Activated effector memory CD4-positive, alpha-beta T cell treated with anti-CD3 and anti-CD28 coated beads, Interleukin-2, amount 50 U/mL, for 16 hours (primary cell): ENCODE results near the gene BTRC.
"Not testable (repeated sequence)": the region's sequence is repeated elsewhere in the genome, so short reads cannot be mapped to it uniquely, and the experiment has no call there.

Experiments used
- DNase-seq: peaks from one replicate; pipeline ENCODE4 v3.0.0-alpha.2; 2020

BTRC gene

GRCh38 chr10:101353692-101354327, at the start of gene BTRC:
BTRC (plus strand) TSS chr10:101354165; CDS start chr10:101354181, 16 bp downstream.
- DNase-seq, result peak; percentile 98

DNA sequence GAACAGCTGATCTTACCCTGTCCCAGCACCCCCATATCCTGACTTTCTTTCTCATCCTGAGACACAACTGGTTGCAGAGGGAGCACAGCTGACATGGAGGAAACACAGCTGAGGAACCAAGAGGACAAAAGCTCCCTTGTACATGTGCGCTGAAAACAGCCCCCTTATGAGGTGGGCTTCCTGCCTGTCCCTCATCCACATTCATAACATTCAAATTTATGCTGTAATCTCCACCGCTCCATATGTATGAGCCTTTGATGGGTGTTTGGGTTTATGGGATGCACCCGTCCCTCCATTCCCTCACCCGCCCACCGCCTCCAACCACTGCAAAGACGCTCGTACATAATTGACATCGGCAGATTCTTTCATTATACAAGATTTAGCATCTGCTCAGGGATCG, 49.6 kb upstream of the BTRC start:
- DNase-seq, result no peak

DNA sequence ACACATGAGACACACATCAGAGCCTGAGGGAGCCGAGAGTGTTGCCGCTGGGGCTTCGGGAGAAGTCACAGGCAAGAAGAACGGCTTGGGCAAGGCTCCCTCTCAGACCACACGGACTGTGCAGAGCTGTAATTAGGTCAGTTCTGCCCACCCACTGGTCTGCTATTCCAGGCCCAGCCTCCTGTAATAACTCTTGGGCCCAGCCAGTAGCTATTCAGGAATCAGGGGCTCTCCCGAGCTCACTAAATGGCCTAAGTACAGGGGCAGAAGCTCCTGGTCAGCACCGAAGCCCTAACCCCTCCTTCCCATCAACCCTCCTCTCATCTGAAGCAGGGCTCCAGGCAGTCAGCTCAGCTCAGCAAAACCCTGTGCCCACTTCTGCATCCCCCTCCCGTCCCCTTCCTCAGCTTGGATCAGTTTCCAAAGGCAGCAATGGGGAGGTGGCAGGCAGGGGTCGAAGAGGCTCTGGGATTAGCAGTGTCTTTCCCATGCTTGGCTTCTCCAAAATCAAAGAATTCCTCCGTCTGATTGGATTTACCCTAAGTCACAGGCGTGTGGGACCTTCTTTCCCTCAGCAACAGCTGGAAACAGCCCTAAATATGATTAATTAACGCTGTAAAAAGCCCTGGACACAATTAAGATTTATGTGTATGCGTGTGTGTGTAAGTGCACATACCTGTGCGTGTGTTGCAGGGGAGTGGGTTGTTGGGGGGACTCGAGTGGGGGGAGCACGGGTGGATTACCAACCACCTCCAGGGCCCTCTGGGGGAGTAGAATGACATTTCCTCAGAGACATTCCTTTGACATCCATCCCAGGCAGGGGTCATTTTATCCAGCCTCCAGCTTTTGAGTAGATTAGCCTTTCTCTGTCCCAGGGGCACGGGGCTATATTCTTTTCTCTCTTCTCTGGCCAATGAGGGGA, 48.4 kb upstream of the BTRC start:
- no peak for DNase-seq

DNA sequence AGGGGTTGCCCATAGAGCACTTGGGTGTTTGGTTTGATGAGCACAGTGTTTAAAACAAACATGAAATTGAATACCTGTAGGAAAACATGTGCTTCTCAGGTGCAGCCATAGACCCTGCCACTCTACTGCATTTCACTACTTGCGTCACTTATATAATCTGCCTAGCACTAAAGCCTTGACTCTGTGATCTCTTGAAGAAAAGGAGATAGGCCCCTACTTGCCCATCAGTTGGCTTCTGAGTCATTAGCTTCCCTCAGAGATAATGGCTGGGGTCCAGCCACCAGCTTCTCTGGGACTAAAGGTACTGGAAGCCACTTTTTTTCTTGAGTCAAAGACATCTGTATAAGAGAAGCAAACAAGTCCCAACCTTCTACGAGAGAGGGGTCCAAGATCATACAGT, 45.9 kb upstream of the BTRC start:
- DNase-seq, result no peak

- no peak for DNase-seq
Measured at GRCh38 chr10:101310529-101311184, 43.3 kb upstream of the BTRC start.

DNA sequence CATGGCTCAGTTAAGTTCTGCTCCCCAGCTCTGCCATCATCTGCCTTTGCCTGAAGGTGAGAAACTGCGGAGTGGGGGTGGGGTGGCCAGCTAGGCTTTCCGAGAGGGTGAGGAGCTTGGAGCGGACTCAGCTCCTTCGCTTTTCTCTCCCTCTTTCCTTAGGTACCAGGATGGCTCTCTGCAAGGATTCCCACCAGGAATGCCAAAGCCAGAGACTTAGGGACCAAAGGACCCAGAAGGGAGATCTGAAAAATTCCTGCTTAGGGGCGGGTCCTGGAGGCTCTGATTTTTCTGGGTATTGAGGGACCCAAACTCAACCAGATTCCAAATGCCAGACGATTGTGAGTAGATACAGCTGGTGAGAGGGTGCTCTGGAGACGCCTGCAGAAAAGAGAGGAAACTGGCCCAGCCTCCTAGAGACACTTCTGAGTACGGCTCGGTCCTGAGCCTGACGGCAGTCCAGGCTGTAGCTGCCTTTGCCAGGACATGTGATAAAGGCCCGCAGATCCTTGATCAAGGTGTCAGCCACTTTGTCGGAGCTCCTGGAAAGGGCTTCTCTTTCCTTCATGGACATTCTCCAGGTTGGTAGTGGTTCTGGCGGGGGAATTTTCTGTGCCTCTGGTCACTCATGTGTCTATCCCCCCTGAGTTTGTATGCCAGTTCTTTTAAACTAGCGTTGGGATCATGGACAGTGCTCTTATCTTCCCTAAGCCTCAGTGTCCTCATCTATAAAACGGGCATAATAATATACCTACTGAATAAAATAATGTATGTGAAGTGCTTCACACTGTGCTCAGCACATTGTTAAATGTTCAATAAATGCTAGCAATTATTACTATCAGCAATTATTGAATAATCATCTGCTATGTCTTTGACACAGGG, 42.5 kb upstream of the BTRC start:
- DNase-seq, result no peak

- no peak for DNase-seq
Measured at GRCh38 chr10:101319241-101319915, 34.6 kb upstream of the BTRC start.

- no peak for DNase-seq
Measured at GRCh38 chr10:101321073-101321472, 32.9 kb upstream of the BTRC start.

DNA sequence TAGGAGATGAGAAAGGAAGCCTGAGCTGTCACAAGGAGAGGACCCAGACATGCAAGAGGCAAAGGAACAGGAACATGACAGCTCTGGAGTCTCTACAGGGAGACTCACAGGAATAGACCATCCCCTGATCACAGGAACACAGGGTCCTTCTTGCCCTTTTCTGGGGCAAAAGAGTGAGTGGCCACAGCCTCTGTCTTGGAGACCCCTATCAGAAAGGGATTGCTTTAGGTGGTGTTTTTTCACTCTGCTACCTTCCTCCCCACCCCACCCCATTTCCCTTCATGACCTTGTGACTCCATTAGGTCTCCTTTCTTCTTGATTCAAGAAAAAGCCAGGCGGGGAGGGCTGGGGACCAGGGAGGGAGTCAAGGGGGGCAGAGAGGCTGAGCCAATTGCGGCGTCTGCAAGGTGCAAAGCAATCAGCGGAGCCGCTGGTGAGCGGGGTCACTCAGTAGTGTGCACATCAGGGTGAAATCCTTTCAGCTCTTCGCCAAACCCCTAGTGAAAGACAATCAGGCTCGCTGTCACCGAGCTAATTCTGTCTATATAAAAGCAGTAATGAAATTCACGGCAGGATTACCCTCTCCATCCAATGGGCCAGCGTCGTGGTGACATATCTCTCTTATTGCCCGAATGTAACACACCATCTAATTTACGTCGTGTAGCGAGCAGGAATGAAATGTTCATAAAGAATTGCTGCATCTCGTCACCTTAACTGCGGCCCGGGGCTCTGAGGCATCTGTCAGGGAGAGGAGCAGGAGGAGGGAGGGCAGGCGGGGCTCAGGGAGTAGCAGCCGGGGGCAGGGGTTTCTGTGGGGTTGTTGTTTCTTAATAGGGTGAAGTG, 31.5 kb upstream of the BTRC start:
- no peak for DNase-seq

DNA sequence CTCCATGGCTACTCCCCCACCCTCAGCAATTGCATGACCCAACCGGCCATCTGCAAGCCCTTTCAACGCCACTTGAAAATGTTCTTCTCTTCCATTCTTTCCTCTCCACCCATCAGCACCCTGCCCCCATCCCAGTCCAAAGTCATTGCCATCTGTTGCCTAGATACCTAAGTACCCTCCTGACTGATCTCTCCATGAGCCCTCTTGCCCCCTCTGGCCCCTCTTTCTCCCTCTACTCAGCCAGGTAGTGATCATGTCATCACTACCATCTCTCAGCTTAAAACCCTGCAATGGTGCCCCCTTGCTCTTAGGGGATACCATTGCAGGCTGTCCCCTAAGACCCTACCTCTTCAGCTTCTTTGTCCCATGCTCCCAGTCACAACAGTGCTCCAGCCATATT, 30.5 kb upstream of the BTRC start:
- DNase-seq, result no peak

DNA sequence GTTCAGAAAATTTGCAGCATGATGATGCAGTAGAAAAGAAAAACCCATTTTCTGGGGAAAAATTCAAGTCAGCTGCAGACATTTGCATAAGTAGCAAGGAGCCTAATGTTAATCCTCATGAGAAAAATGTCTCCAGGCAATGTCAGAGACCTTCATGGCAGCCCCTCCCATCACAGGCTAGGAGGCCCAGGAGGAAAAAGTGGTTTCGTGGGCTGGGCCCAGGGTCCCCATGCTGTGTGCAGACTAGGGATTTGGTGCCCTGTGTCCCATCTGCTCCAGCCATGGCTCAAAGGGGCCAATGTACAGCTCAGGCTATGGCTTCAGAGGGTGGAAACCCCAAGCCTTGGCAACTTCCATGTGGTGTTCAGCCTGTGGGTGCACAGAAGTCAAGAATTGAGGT, 26.5 kb upstream of the BTRC start:
- peak; percentile 19 for DNase-seq

DNA sequence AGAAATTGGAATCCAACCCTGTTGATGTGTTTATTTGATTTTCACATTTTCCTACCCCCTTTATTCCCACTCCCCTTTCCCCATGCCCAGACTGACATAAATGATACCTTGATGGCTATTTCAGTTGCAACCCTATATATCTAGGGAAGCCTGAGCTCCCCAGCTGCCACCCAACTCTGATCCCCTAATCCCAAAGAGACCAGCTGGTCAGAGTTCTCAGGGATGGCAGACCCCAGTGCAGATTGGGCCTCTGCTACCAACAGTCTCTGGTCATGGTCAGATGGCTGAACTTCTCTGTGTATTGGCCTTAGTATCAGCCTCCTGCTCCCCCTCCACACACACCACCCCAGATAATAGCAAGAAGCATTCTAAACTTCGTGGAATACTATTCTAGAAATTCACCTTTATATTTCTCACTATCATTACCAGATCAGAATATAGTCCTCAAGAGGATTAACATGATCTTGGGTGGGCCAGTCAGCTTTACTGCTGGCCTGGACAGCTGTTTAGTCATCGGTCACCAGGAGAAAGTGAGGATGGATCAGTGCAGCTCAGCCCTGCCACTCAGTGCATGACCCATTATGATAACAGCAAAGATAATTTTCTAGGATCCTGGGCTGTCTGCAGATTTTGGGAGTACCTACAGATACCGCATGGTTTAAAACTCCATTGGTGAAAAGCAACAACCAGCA, 24.5 kb upstream of the BTRC start:
- no peak for DNase-seq

- no peak for DNase-seq
Measured at GRCh38 chr10:101330231-101330630, 23.7 kb upstream of the BTRC start.

DNA sequence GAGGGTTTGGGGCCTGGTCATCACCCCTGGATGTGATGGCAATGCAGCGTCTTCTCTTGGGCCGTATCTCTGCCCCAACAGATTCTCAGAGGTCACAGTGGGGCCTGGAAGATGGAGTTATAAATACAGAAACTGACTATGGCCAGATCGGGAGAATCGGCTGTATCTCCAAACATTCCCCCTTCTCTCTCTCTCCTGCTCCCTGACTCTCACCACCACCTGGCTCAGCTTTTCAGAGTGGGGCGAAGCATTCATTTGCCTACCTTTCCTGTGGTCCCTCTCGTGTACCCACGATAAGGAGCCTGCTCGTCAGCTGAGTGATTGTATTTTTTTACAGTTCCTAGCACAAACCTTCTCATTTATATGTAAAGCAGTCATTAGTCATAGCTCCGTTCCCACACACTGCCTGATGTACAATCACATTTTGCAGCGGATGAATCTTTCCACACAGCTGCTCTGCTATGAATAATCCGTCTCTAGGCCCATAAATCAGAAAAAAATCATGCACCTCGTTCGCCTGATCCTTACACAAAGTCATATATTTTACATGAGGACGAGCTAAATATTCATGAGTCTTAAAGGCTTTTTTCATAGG, 23.2 kb upstream of the BTRC start:
- DNase-seq, result no peak

DNA sequence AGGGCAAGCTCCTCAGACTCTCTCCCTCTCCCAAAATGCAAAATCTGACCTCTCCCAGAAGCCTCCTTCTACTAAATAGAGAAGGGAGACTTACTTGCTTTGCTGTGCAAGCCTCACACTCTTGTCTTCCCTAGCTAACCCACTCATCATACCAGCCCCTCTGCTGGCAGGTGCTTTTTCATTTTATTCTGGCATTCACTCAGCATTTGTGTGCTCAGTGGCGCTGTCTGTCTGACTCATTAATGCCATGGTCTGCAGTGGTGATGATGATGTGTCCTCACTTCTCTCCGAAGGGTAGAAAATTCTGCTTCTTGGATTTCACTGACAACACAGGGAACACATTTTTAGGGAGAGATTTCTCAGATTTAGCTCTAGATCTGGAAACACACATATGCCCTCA, 22.0 kb upstream of the BTRC start:
- DNase-seq, result no peak

DNA sequence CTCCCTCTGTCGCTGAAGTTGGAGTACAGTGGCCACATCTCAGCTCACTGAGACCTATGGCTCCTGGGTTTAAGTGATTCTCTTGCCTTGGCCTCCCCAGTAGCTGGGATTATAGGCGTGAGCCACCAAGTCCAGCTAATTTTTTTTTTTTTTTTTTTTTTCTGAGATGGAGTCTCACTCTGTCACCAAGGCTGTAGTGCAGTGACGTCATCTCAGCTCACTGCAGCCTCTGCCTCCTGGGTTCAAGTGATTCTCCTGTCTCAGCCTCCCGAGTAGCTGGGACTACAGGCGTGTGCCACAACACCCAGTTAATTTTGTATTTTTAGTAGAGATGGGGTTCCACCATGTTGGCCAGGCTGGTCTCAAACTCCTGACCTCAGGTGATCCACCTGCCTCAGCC, 19.7 kb upstream of the BTRC start:
- DNase-seq, result not testable (repeated sequence)

DNA sequence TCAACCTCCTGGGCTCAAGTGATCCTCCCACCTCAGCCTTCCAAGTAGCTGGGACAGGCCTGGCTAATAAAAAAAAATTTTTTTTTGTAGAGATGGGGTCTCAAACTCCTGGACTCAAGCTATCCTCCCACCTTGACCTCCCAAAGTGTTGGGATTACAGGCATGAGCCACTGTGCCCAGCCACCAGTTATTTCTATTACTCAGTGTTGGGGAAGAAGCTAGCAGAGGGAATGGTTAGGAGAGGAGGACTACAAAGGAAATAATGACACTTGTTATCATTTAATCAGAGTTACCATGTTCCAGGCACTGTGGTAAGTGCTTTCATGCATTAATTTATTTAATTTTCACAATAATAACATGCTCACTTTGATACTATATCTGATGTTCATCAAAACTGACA, 17.6 kb upstream of the BTRC start:
- DNase-seq, result no peak

DNA sequence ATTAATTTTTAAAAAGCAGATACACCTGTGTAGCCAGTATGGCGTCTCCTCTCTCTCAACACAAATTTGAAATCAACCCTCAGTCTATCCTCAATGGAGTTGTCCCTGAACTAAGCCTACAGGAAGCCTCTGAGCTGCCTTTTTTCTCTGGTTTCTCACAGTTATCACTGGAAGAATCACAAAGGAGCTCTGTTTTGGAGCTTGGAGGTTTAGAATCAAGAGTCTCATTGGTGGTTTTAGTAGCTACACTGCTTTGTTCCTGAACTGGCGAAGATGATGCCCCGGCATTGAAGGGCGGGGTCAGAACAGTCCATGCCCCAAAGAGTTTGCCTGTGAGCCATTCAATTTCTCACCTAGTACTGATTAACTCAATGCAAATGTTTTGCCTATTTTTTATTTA, 16.1 kb upstream of the BTRC start:
- DNase-seq, result no peak

GRCh38 chr10:101341438-101341837, 12.5 kb upstream of the BTRC start:
- DNase-seq, result no peak

GRCh38 chr10:101346177-101346576, 7.8 kb upstream of the BTRC start:
- DNase-seq, result no peak
